ENCODE data around the gene ACER3. TPM values are rescaled to one million over a fixed set of nuclear protein-coding genes. Genes with fewer than 3 reads are reported as not detected.

Gene ACER3
- total and polyA plus RNA-seq, 4 donors: 1.9 to 5.9 (median 4.2) TPM

- DNase-seq (ENCODE audit: low spot score): no peak
- 93% methylated on average over 1 of the region's 1 CpG for WGBS
- Histone ChIP-seq H3K4me3 (ENCODE audit: low read depth in 1 of 3, low read length in 3 of 3) (no peak overlapping the region), H3K36me3 (ENCODE audit: control insufficient read depth in 4 of 4, insufficient read depth in 3 of 4, low read depth in 1 of 4, low read length in 3 of 4) (no peaks in the 10 kb centered on the region), H3K9me3 (ENCODE audit: control insufficient read depth in 4 of 4, low read length in 3 of 4) (no peaks in the 10 kb centered on the region), H3K27ac (ENCODE audit: low read depth in 1 of 2, low read length in 2 of 2) (no peak overlapping the region), H3K4me1 (ENCODE audit: control insufficient read depth in 4 of 4, insufficient read depth in 4 of 4, low read length in 3 of 4) (no peaks in the 10 kb centered on the region), H3K27me3 (ENCODE audit: control insufficient read depth in 4 of 4, insufficient read depth in 4 of 4, low read length in 3 of 4) (no peaks in the 10 kb centered on the region), H3K9ac (ENCODE audit: low read depth in 1 of 2, low read length in 2 of 2) (no peak overlapping the region)
- TF ChIP-seq HNF4G (IDR thresholded peaks at IDR 0.05): no peak
- TF ChIP-seq SP1 (IDR thresholded peaks at IDR 0.05): no peak
Observed at GRCh38 chr11:76944225-76944624, 83.5 kb downstream of the ACER3 start.

GRCh38 chr11:76946223-76946622, 85.5 kb downstream of the ACER3 start:
- H3K4me3 ChIP-seq (ENCODE audit: low read depth in 1 of 3, low read length in 3 of 3): no peak overlapping the region
- TF ChIP-seq REST (IDR thresholded peaks at IDR 0.05): no peak
- H3K4me1 ChIP-seq (ENCODE audit: control insufficient read depth in 4 of 4, insufficient read depth in 4 of 4, low read length in 3 of 4): no peaks in the 10 kb centered on the region
- H3K9me3 ChIP-seq (ENCODE audit: control insufficient read depth in 4 of 4, low read length in 3 of 4): no peaks in the 10 kb centered on the region
- WGBS: 100% methylated on average over 1 of the region's 1 CpG
- H3K9ac ChIP-seq (ENCODE audit: low read depth in 1 of 2, low read length in 2 of 2): no peak overlapping the region
- H3K27me3 ChIP-seq (ENCODE audit: control insufficient read depth in 4 of 4, insufficient read depth in 4 of 4, low read length in 3 of 4): no peaks in the 10 kb centered on the region
- H3K27ac ChIP-seq (ENCODE audit: low read depth in 1 of 2, low read length in 2 of 2): no peak overlapping the region
- no peak for DNase-seq (ENCODE audit: low spot score)
- H3K36me3 ChIP-seq (ENCODE audit: control insufficient read depth in 4 of 4, insufficient read depth in 3 of 4, low read depth in 1 of 4, low read length in 3 of 4): no peaks in the 10 kb centered on the region

- WGBS: 97% methylated on average over 1 of the region's 1 CpG
- TF ChIP-seq GABPA (IDR thresholded peaks at IDR 0.05 in 1 of 2, conservative IDR thresholded peaks at IDR 0.05 in 1 of 2): no peak
- TF ChIP-seq TAF1 (conservative IDR thresholded peaks at IDR 0.05): no peak
- no peak for TF ChIP-seq ATF3 (IDR thresholded peaks at IDR 0.05)
- TF ChIP-seq HNF4G (IDR thresholded peaks at IDR 0.05): no peak
- no peak for TF ChIP-seq ZBTB33 (IDR thresholded peaks at IDR 0.05)
- no peak for TF ChIP-seq CTCF (IDR thresholded peaks at IDR 0.05; ENCODE audit: low read depth, low read length, missing input control)
- no peak for TF ChIP-seq EGR1 (IDR thresholded peaks at IDR 0.05; ENCODE audit: low read depth in 2 of 2)
- no peak for TF ChIP-seq HNF4A (conservative IDR thresholded peaks at IDR 0.05)
- no peak for TF ChIP-seq RAD21 (IDR thresholded peaks at IDR 0.05)
- no peak for TF ChIP-seq REST (IDR thresholded peaks at IDR 0.05)
- TF ChIP-seq SP1 (IDR thresholded peaks at IDR 0.05): no peak
- TF ChIP-seq NR2F2 (IDR thresholded peaks at IDR 0.05): no peak
- TF ChIP-seq MAX (IDR thresholded peaks at IDR 0.05): no peak
- no peak for TF ChIP-seq FOXA2 (IDR thresholded peaks at IDR 0.05)
- no peak for TF ChIP-seq RXRA (IDR thresholded peaks at IDR 0.05)
- TF ChIP-seq YY1 (IDR thresholded peaks at IDR 0.05): no peak
- no peak for TF ChIP-seq FOXA1 (IDR thresholded peaks at IDR 0.05)
- no peak for TF ChIP-seq JUND (IDR thresholded peaks at IDR 0.05)
- H3K9ac ChIP-seq (ENCODE audit: low read depth in 1 of 2, low read length in 2 of 2): no peak overlapping the region
- H3K9me3 ChIP-seq (ENCODE audit: control insufficient read depth in 4 of 4, low read length in 3 of 4): no peaks in the 10 kb centered on the region
- no peaks in the 10 kb centered on the region for H3K27me3 ChIP-seq (ENCODE audit: control insufficient read depth in 4 of 4, insufficient read depth in 4 of 4, low read length in 3 of 4)
- no peaks in the 10 kb centered on the region for H3K4me1 ChIP-seq (ENCODE audit: control insufficient read depth in 4 of 4, insufficient read depth in 4 of 4, low read length in 3 of 4)
- no peaks in the 10 kb centered on the region for H3K36me3 ChIP-seq (ENCODE audit: control insufficient read depth in 4 of 4, insufficient read depth in 3 of 4, low read depth in 1 of 4, low read length in 3 of 4)
- no peak overlapping the region for H3K27ac ChIP-seq (ENCODE audit: low read depth in 1 of 2, low read length in 2 of 2)
- no peak for DNase-seq (ENCODE audit: low spot score)
- no peak overlapping the region for H3K4me3 ChIP-seq (ENCODE audit: low read depth in 1 of 3, low read length in 3 of 3)
Observed at GRCh38 chr11:76947190-76947589, 86.5 kb downstream of the ACER3 start.

Measured in liver (tissue), 9 donors.